ENCODE measurements around the gene PPP1R8. TPM values are rescaled to one million over a fixed set of nuclear protein-coding genes. Genes with fewer than 3 reads are reported as not detected.

The PPP1R8 gene
- total RNA-seq (2022) = 29.6 and 34.3 TPM in 2 replicates
- percentile 79 among the genes with signal in this experiment for Bru-seq, nascent RNA
- BruChase-seq, experiment 1, labeled RNA remaining after a 6-hour chase = percentile 73 among the genes with signal in this experiment
- percentile 81 among the genes with signal in this experiment for BruChase-seq, experiment 2, labeled RNA remaining after a 2-hour chase
- long read RNA-seq, partial matches to known transcripts = 0 of 1 reads
- long read RNA-seq, other reads (novel, unspliced or antisense) = 1 of 1 reads

- Mint-ChIP-seq H3K27me3 (ENCODE audit: unreplicated experiment) (no peaks in the 10 kb centered on the region), H3K4me3 (ENCODE audit: low read depth, unreplicated experiment) (peak within 1 kb of the TSS; percentile 88), H3K36me3 (ENCODE audit: insufficient read depth, unreplicated experiment) (peaks cover 25% of the 10 kb centered on the region), H3K27ac (ENCODE audit: unreplicated experiment) (peak within 1 kb of the TSS; percentile 75), H3K4me1 (ENCODE audit: low read depth, unreplicated experiment) (no peaks in the 10 kb centered on the region), H3K9me3 (ENCODE audit: low read depth, unreplicated experiment) (no peaks in the 10 kb centered on the region)
- CTCF ChIA-PET = interaction anchor here (0.6 to 1.3 kb wide), 7 partner anchors 27 to 222 kb away, joined by 3 to 7 read pairs (median 4); partner anchors contain the start of gene FAM76A
- TF ChIP-seq CTCF (IDR thresholded peaks at IDR 0.05; ENCODE audit: unreplicated experiment) = no peak
- intact Hi-C loops (cut with micrococcal nuclease; ENCODE audit: unreplicated experiment) = no loop called here
- BruUV-seq (replicated peaks) = TSS peak; percentile 42
- DNase-seq = peak; percentile 88
Measured at GRCh38 chr1:27830621-27831440, at the start of gene PPP1R8. Gene PPP1R8 (plus strand): TSS chr1:27830782. CDS start chr1:27830836, 54 bp downstream.

GRCh38 chr1:27782950-27783349, 47.6 kb upstream of the PPP1R8 start:
- no peaks in the 10 kb centered on the region for H3K36me3 Mint-ChIP-seq (ENCODE audit: insufficient read depth, unreplicated experiment)
- no peak for TF ChIP-seq CTCF (IDR thresholded peaks at IDR 0.05; ENCODE audit: unreplicated experiment)
- CTCF ChIA-PET = no interaction called here
- H3K9me3 Mint-ChIP-seq (ENCODE audit: low read depth, unreplicated experiment) = no peaks in the 10 kb centered on the region
- no peak overlapping the region for H3K4me3 Mint-ChIP-seq (ENCODE audit: low read depth, unreplicated experiment)
- no peak for DNase-seq
- H3K27ac Mint-ChIP-seq (ENCODE audit: unreplicated experiment) = no peak overlapping the region
- intact Hi-C loops (cut with micrococcal nuclease; ENCODE audit: unreplicated experiment) = no loop called here
- BruUV-seq (replicated peaks) = no TSS peak
- H3K27me3 Mint-ChIP-seq (ENCODE audit: unreplicated experiment) = no peaks in the 10 kb centered on the region
- peaks cover 16% of the 10 kb centered on the region for H3K4me1 Mint-ChIP-seq (ENCODE audit: low read depth, unreplicated experiment)

- intact Hi-C loops (cut with micrococcal nuclease; ENCODE audit: unreplicated experiment) = no loop called here
- Mint-ChIP-seq H3K27me3 (ENCODE audit: unreplicated experiment) (no peaks in the 10 kb centered on the region), H3K9me3 (ENCODE audit: low read depth, unreplicated experiment) (no peaks in the 10 kb centered on the region), H3K4me3 (ENCODE audit: low read depth, unreplicated experiment) (no peak overlapping the region), H3K36me3 (ENCODE audit: insufficient read depth, unreplicated experiment) (no peaks in the 10 kb centered on the region), H3K4me1 (ENCODE audit: low read depth, unreplicated experiment) (peaks cover 16% of the 10 kb centered on the region), H3K27ac (ENCODE audit: unreplicated experiment) (no peak overlapping the region)
- CTCF ChIA-PET = interaction anchor here (1.3 kb wide), 1 partner anchor 294 kb away, joined by 3 read pairs; the partner anchor contains the start of gene WASF2
- no peak for DNase-seq
- TF ChIP-seq CTCF (IDR thresholded peaks at IDR 0.05; ENCODE audit: unreplicated experiment) = no peak
- BruUV-seq (replicated peaks) = no TSS peak
Measured at GRCh38 chr1:27784700-27785099, 45.9 kb upstream of the PPP1R8 start.

GRCh38 chr1:27785781-27786455, 44.7 kb upstream of the PPP1R8 start:
- CTCF ChIA-PET = interaction anchor here (1.3 kb wide), 1 partner anchor 296 kb away, joined by 3 read pairs; the partner anchor contains the start of gene WASF2
- H3K27me3 Mint-ChIP-seq (ENCODE audit: unreplicated experiment) = no peaks in the 10 kb centered on the region
- no peak overlapping the region for H3K4me3 Mint-ChIP-seq (ENCODE audit: low read depth, unreplicated experiment)

More at GRCh38 chr1:27785781-27786455, 44.7 kb upstream of the PPP1R8 start:
- Mint-ChIP-seq H3K9me3 (ENCODE audit: low read depth, unreplicated experiment) (no peaks in the 10 kb centered on the region), H3K36me3 (ENCODE audit: insufficient read depth, unreplicated experiment) (no peaks in the 10 kb centered on the region), H3K4me1 (ENCODE audit: low read depth, unreplicated experiment) (peaks cover 16% of the 10 kb centered on the region), H3K27ac (ENCODE audit: unreplicated experiment) (no peak overlapping the region)
- DNase-seq = peak; percentile 5
- BruUV-seq (replicated peaks) = no TSS peak
- TF ChIP-seq CTCF (IDR thresholded peaks at IDR 0.05; ENCODE audit: unreplicated experiment) = no peak
- intact Hi-C loops (cut with micrococcal nuclease; ENCODE audit: unreplicated experiment) = no loop called here

All from Calu3 (cell line).